GOT3 (cell line): ENCODE results near the gene SNX6.
"Not testable (repeated sequence)": the region's sequence is repeated elsewhere in the genome, so short reads cannot be mapped to it uniquely, and the experiment has no call there.

Experiments used
- DNase-seq: peaks from one replicate; lab custom pipeline; 2025; ENCODE audit warnings: mixed read lengths; lab: John Stamatoyannopoulos, UW

The SNX6 gene

GRCh38 chr14:34629657-34630529, at the start of gene SNX6:
Gene SNX6 (minus strand): TSS chr14:34630148. CDS start chr14:34630116, 32 bp downstream.
- peak; percentile 26 for DNase-seq

DNA sequence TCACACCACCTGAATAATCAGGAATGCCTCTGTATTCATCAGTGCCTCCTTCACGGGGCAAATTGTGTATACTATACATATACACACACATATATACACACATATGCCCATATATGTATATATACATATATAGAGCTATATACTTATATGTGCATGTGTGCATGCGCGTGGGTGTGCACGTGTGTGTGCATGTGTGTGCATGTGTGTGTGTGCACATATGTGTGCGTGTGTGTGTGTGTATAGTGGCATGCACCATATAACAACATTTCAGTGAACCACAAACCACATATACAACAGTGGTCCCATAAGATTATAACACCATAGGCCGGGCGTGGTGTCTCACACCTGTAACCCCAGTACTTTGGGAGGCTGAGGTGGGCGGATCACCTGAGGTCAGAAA, 48.8 kb upstream of the SNX6 start:
- no peak for DNase-seq

GRCh38 chr14:34678306-34678705, 48.4 kb upstream of the SNX6 start:
- DNase-seq, result no peak

- no peak for DNase-seq
Measured at GRCh38 chr14:34676516-34677211, 46.7 kb upstream of the SNX6 start.

DNA sequence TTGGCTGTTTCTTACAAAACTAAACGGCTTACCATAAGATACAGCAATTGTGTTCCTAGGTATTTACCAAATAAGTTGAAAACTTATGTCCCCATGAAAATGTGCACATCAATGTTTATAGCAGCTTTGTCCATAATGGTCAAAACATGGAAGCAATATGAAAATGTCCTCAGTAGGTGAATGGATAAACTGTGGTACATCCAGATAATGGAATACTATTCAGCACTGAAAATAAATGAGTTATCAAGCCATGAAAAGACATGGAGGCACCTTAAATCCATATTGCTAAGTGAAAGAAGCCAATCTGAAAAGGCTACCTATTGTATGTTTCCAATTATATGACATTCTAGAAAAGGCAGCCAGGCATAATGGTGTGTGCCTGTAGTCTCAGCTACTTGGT, 43.8 kb upstream of the SNX6 start:
- DNase-seq, result no peak

- no peak for DNase-seq
Measured at GRCh38 chr14:34671716-34672115, 41.8 kb upstream of the SNX6 start.

- DNase-seq, result no peak
Measured at GRCh38 chr14:34668111-34668510, 38.2 kb upstream of the SNX6 start.

- no peak for DNase-seq
Measured at GRCh38 chr14:34667007-34667406, 37.1 kb upstream of the SNX6 start.

- no peak for DNase-seq
Measured at GRCh38 chr14:34665785-34666435, 36.0 kb upstream of the SNX6 start.

GRCh38 chr14:34662561-34663088, 32.7 kb upstream of the SNX6 start:
- no peak for DNase-seq

- no peak for DNase-seq
Measured at GRCh38 chr14:34660796-34661195, 30.8 kb upstream of the SNX6 start.

DNA sequence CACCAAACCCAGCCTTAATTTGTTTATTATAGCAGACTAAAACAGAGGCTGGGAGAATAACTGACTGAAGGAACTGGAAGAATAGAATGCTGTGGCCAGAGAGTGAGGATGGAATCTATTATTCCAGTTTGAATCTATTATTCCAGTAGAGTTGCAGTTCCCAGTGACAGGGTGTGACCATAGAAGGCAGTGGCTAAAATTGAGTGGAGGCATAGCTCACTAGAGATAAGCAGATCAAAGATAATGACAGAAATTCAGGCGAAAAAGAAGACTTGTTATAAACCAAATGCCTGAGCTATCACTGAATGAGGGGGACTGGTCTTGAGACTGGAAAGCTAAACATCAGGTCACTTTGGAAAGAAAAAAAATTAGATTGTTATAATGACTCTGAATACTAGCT, 26.0 kb upstream of the SNX6 start:
- no peak for DNase-seq

- not testable (repeated sequence) for DNase-seq
Measured at GRCh38 chr14:34653073-34653472, 23.1 kb upstream of the SNX6 start.

DNA sequence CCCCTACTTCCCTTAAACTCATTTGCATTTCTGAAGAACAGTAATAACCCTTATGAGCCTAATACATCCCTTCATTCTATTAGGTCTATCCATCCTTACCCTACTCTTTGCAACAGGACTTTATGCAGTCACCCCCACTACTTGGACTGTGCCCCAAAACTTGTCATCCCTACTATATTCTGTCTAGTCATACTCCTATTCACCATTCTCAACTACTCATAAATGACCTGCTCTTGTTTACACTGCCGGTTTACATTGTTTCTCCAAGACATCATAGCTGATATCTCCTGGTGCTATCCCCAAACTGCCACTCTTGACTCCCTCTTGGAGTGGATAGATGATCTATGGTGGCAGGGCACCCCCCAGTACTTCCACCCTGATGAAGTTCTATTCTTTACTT, 22.4 kb upstream of the SNX6 start:
- DNase-seq, result not testable (repeated sequence)

GRCh38 chr14:34650786-34651584, 21.0 kb upstream of the SNX6 start:
- DNase-seq, result no peak

- not testable (repeated sequence) for DNase-seq
Measured at GRCh38 chr14:34650006-34650405, 20.1 kb upstream of the SNX6 start.

- no peak for DNase-seq
Measured at GRCh38 chr14:34649344-34649743, 19.4 kb upstream of the SNX6 start.

GRCh38 chr14:34646570-34647255, 16.8 kb upstream of the SNX6 start:
- no peak for DNase-seq

GRCh38 chr14:34643361-34643760, 13.4 kb upstream of the SNX6 start:
- no peak for DNase-seq

DNA sequence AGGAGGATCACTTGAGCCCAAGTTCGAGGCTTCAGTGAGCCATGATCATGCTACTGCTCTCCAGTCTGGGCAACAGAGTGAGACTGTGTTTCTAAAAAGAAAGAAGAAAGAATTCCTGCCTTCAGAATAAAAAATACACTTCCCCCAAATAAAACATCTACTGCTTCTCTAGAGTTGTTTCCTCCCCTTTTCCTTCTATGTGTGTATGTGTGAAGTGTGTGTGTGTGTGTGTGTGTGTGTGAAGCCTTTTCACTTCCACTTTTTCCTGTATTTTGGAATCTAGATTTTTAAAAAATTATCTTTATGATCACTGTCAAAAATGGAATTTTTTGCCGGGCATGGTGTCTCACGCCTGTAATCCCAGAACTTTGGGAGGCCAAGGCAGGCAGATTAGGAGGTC, 12.6 kb upstream of the SNX6 start:
- no peak for DNase-seq

DNA sequence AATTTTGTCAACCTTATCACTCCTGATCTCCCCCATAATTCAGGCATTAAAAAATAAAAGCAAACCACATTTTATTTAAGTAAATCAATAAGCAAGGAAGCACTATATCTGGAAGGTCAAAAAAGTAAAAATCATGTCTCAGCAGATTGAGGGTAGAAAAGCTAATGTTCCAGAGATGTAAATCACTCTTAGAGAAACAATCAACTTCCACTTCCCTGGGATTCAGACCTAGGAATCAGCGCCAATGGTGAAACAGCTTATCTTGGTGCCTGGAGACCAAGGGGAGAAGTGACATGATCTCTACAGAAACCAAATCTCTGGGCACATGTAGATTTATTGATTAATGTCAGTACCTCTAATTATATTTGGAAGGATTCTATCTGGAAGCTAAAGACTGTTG, 10.9 kb upstream of the SNX6 start:
- no peak for DNase-seq
